PC-9 (cell line): ENCODE data around the gene RFXAP. TPM values are rescaled to one million over a fixed set of nuclear protein-coding genes. Genes with fewer than 3 reads are reported as not detected.

Source experiments
- BruUV-seq: library from RNA; stranded (reverse); fragments of 400-500 nt; replicated peaks from 2 replicates; lab custom pipeline; 2021; lab: Mats Ljungman, UMichigan
- CTCF ChIA-PET: fragments of 300-600 bp; sonication (Branson Sonifier 250); formaldehyde crosslinking; loops from one replicate; lab custom pipeline; 2022; ENCODE audit warnings: antibody characterized with exemption; lab: Charles Lee
- POLR2A ChIA-PET: fragments of 300-600 bp; sonication (Branson Sonifier 250); formaldehyde crosslinking; loops from one replicate; lab custom pipeline; 2022; ENCODE audit warnings: antibody characterized with exemption; ENCODE audit not compliant: unreplicated experiment; lab: Charles Lee
- DNase-seq, 2 experiments: peaks; one replicate each; pipeline versions ENCODE4 v3.0.0 to v3.0.0-alpha.2; 2015 to 2022; ENCODE audit warnings: mixed read lengths in 1 of 2
- H2AFZ ChIP-seq: fragments of 200-600 bp; sonication (generic); 2 replicates; pipeline ENCODE4 v1.8.1; 2017; ENCODE audit warnings: antibody characterized with exemption
- H3F3A ChIP-seq: fragments of 200-600 bp; sonication (generic); 2 replicates; pipeline ENCODE4 v1.8.1; 2017; ENCODE audit warnings: antibody characterized with exemption, mild to moderate bottlenecking, low read depth; ENCODE audit not compliant: insufficient read depth
- H3K27ac ChIP-seq: fragments of 200-600 bp; sonication (generic); 2 replicates; pipeline ENCODE4 v1.6.1; 2016; ENCODE audit warnings: mixed run types
- H3K27me3 ChIP-seq: fragments of 200-600 bp; sonication (generic); 2 replicates; pipeline ENCODE4 v1.6.1; 2016; ENCODE audit warnings: low read depth, mixed run types; ENCODE audit not compliant: insufficient read depth
- H3K36me3 ChIP-seq: fragments of 200-600 bp; sonication (generic); 2 replicates; pipeline ENCODE4 v1.6.1; 2016; ENCODE audit warnings: low read depth, mixed run types
- H3K4me1 ChIP-seq: fragments of 200-600 bp; sonication (generic); replicated peaks from 2 replicates; pipeline ENCODE4 v1.6.1; 2016; ENCODE audit warnings: mixed run types; ENCODE audit not compliant: insufficient read depth
- H3K4me2 ChIP-seq: fragments of 200-600 bp; sonication (generic); 2 replicates; pipeline ENCODE4 v1.6.1; 2017; ENCODE audit warnings: mixed run types
- H3K4me3 ChIP-seq: fragments of 200-600 bp; sonication (generic); 2 replicates; pipeline ENCODE4 v1.6.1; 2016; ENCODE audit warnings: mixed run types
- H3K79me2 ChIP-seq: fragments of 200-600 bp; sonication (generic); 2 replicates; pipeline ENCODE4 v1.6.1; 2017; ENCODE audit warnings: low read depth, mixed run types
- H3K9me2 ChIP-seq: fragments of 200-600 bp; sonication (generic); 2 replicates; pipeline ENCODE4 v1.8.1; 2017; ENCODE audit warnings: mild to moderate bottlenecking; ENCODE audit not compliant: insufficient read depth
- H3K9me3 ChIP-seq: fragments of 200-600 bp; sonication (generic); 2 replicates; pipeline ENCODE4 v1.8.1; 2016; ENCODE audit warnings: low read depth; ENCODE audit not compliant: insufficient read depth
- H4K20me1 ChIP-seq: fragments of 200-600 bp; sonication (generic); 2 replicates; pipeline ENCODE4 v1.8.1; 2017; ENCODE audit not compliant: insufficient read depth
- EZH2 ChIP-seq: fragments of 200-600 bp; sonication (generic); IDR thresholded peaks from 2 replicates; pipeline ENCODE4 v1.8.0; 2017; ENCODE audit warnings: antibody characterized with exemption, low read depth
- intact Hi-C: fragments of 100-400 bp; cut with micrococcal nuclease; formaldehyde crosslinking; loops from one replicate; pipeline ENCODE4 v1.10.0; 2022; ENCODE audit not compliant: unreplicated experiment
- total RNA-seq: library from RNA; stranded (reverse); gene quantifications from 2 replicates; pipeline ENCODE4 v1.2.3, GENCODE V29; 2021
- TF ChIP-seq, protein P1 (sequence below): fragments of 200-600 bp; sonication (generic); conservative IDR thresholded peaks from 2 replicates; pipeline ENCODE4 v1.6.1; 2017; ENCODE audit warnings: mixed run types, antibody characterized with exemption, mild to moderate bottlenecking, moderate library complexity

Gene RFXAP
- total RNA-seq, 1 experiment from 2014 or later = 5.6 TPM

DNA sequence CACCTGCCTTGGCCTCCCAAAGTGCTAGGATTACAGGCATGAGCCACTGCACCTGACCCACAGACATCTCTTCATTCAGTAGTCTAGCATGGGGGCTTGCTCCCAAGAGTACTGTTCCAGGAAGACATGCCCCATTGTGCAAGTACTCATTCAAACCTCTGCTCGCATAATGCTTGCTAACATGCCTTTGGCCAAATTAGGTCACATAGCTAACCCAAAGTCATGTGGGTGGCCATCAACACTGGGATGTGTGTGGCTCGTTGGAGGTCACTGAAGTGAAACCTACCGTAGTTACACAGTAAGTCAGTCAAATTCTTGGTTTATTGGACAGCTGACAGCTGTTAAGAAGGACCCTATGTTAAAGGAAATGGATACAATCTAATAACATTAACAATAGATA lies 20.3 kb downstream of the RFXAP start:
- no peaks in the 10 kb centered on the region for H3K9me3 ChIP-seq
- H3K4me2 ChIP-seq = no peak overlapping the region
- H3F3A ChIP-seq = no peaks in the 10 kb centered on the region
- H2AFZ ChIP-seq = no peak overlapping the region
- H3K9me2 ChIP-seq = no peaks in the 10 kb centered on the region
- no peak overlapping the region for H3K4me3 ChIP-seq
- DNase-seq = no peak
- CTCF ChIA-PET = no interaction called here
- H3K27ac ChIP-seq = no peak overlapping the region
- no peaks in the 10 kb centered on the region for H3K36me3 ChIP-seq
- no peak for TF ChIP-seq EZH2
- TF ChIP-seq, protein P1, sequence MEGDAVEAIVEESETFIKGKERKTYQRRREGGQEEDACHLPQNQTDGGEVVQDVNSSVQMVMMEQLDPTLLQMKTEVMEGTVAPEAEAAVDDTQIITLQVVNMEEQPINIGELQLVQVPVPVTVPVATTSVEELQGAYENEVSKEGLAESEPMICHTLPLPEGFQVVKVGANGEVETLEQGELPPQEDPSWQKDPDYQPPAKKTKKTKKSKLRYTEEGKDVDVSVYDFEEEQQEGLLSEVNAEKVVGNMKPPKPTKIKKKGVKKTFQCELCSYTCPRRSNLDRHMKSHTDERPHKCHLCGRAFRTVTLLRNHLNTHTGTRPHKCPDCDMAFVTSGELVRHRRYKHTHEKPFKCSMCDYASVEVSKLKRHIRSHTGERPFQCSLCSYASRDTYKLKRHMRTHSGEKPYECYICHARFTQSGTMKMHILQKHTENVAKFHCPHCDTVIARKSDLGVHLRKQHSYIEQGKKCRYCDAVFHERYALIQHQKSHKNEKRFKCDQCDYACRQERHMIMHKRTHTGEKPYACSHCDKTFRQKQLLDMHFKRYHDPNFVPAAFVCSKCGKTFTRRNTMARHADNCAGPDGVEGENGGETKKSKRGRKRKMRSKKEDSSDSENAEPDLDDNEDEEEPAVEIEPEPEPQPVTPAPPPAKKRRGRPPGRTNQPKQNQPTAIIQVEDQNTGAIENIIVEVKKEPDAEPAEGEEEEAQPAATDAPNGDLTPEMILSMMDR = no peak
- BruUV-seq = no TSS peak
- intact Hi-C loops = no loop called here
- H3K27me3 ChIP-seq = no peaks in the 10 kb centered on the region
- no peaks in the 10 kb centered on the region for H3K4me1 ChIP-seq
- POLR2A ChIA-PET = interaction anchor here (0.6 kb wide), 1 partner anchor 108 kb away, joined by 3 read pairs; no protein-coding TSS in a partner anchor
- H4K20me1 ChIP-seq = no peaks in the 10 kb centered on the region
- H3K79me2 ChIP-seq = no peaks in the 10 kb centered on the region

DNA sequence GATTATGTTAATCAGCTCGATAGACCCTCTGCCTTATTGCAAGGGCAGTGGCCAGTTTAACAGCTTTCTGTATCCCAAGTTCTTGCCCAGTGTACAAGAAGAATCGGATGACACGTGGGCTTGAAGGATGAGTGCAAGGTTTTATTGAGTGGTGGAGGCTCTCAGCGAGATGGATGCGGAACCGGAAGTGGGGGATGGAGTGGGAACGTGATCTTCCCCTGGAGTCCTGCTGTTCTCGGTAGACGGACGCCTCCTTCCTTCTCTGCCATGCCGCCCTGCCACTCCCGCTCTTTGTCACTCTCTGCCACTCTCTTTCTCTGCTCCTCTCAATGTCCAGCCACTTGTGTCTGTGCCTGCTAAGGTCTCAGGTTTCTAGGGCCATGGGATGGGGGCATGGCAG lies 21.0 kb downstream of the RFXAP start:
- Histone ChIP-seq H3K27me3 (no peaks in the 10 kb centered on the region), H3K9me2 (no peaks in the 10 kb centered on the region), H3F3A (no peaks in the 10 kb centered on the region), H3K27ac (no peak overlapping the region), H3K4me3 (no peak overlapping the region), H3K4me1 (no peaks in the 10 kb centered on the region), H3K36me3 (no peaks in the 10 kb centered on the region), H2AFZ (no peak overlapping the region), H4K20me1 (no peaks in the 10 kb centered on the region), H3K4me2 (no peak overlapping the region), H3K9me3 (no peaks in the 10 kb centered on the region), H3K79me2 (no peaks in the 10 kb centered on the region)
- DNase-seq = no peak
- intact Hi-C loops = loop anchor here (2.0 to 5.0 kb wide), 3 partner anchors 418 to 558 kb away; partner anchors contain the start of gene SPART
- CTCF ChIA-PET = no interaction called here
- no TSS peak for BruUV-seq
- no peak for TF ChIP-seq EZH2
- TF ChIP-seq, protein P1 = no peak
- POLR2A ChIA-PET = no interaction called here

DNA sequence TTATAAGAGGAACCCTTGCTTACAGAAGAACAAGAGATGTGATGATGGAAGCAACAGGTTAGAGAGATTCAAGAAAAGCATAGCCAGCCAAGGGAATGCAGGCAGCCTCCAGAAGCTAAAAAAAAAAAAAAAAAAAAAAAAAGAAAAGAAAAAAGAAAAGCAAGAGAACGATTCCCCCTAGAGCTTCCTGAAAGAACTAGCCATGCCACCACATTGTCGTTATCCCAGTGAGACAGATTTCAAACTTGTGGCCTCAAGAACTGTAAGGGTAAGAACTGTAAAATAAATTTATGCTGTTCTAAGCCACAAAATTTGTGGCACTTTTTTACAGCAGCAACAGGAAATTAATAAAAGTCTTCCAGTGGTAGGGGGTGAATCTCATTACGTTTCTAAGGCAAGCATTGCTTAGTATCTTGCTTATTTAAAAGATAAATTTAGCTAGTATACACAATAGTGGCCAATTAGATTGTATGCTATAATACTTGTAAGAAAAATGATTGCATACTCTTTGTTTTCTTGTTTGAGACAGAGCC lies 21.8 kb downstream of the RFXAP start:
- Histone ChIP-seq H3K4me1 (no peaks in the 10 kb centered on the region), H2AFZ (no peak overlapping the region), H3F3A (no peaks in the 10 kb centered on the region), H3K4me3 (no peak overlapping the region), H3K36me3 (no peaks in the 10 kb centered on the region), H3K79me2 (no peaks in the 10 kb centered on the region), H3K9me3 (no peaks in the 10 kb centered on the region), H3K27me3 (no peaks in the 10 kb centered on the region), H3K9me2 (no peaks in the 10 kb centered on the region), H3K4me2 (no peak overlapping the region), H4K20me1 (no peaks in the 10 kb centered on the region), H3K27ac (no peak overlapping the region)
- POLR2A ChIA-PET = no interaction called here
- intact Hi-C loops = loop anchor here (2.0 to 5.0 kb wide), 3 partner anchors 418 to 558 kb away; partner anchors contain the start of gene SPART
- TF ChIP-seq, protein P1 = no peak
- TF ChIP-seq EZH2 = no peak
- BruUV-seq = no TSS peak
- DNase-seq = no peak
- CTCF ChIA-PET = interaction anchor here (0.6 to 1.0 kb wide), 3 partner anchors 105 to 387 kb away, joined by 3 read pairs; no protein-coding TSS in a partner anchor
